NCI-H187 (cell line): Measurements from ENCODE around the gene CCDC57.
"Not testable (repeated sequence)": the region's sequence is repeated elsewhere in the genome, so short reads cannot be mapped to it uniquely, and the experiment has no call there.

ENCODE experiments used
- DNase-seq, 2 experiments: peaks; one replicate each; lab custom pipeline; 2025; lab: John Stamatoyannopoulos, UW

The CCDC57 gene, protein sequence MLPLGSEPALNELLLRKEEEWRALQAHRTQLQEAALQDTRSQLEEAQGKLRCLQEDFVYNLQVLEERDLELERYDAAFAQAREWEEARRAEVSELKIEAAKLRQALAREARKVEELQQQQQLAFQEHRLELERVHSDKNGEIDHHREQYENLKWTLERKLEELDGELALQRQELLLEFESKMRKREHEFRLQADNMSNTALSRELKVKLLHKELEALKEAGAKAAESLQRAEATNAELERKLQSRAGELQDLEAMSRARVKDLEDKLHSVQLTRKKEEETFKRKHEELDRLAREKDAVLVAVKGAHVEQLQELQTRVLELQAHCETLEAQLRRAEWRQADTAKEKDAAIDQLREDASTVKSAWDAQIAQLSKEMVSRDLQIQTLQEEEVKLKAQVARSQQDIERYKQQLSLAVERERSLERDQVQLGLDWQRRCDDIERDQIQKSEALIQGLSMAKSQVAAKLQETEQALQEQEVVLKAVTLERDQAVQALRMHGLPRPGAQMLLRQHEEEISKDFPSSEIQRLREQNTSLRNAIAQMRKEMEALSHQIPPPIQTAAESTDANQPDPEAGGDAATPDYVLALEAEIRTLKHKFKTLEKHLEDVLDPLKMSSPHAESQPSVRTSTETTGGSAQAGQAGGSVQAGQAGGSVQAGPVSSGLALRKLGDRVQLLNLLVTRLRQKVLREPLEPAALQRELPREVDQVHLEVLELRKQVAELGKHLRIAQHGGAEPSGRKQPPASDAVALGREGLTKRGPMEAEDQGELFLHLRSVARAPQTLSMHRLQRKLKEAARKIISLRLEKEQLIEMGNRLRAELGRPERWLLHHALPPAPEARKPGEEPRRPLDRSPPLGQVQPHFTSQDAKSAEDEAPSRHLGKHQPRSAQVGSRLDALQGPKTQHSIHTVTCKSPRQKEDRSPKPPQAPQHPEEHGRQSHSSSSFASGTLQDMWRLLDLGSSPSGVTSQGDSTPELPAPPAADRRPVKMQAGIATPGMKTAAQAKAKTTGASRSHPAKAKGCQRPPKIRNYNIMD

DNA sequence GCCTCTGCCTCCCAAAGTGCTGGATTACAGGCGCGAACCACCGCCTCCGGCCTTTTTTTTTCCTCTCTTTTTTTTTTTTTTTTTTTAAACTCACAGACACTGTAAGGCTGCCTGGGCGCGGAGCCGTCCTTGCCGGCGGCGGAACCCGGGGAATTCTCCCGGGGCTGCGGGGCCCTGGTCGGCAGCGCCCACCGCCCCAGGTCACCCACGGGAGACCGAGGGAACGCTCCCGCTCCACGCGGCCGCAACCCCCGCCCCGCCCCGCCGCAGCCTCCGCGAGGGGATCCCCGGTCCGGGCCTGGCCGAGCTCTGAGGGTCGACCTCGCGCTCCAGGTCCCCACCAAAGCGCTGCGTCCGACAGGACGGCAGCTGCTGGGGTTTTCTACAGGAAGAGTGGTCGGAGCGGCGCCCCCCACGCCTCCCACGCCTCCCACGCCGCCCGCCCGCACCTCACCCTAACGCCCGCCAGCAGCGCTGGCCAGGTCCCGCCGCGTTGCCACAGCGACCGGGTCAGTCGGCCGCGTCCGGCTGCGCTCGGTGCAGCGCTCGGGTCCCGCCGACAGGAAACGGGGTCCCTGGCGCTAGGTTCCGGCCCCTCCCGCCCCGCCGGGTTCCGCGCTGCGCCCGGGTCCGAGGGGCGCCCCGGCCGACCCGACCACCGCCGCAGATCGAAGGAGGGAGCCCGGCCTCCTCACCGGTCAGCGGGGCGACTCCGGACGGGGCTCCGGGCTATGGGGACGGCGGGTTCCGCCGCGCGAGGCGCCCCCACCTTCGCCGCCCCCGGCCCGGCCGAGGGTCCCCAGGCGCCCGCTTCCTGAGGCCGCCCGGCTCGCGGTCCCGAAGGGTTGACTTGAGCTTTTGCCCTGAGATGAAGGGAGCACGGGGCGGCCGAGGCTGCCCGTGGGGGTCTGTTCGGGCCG, at the start of gene CCDC57:
TSS of gene CCDC57 (minus strand) at position 512 of the 920 bp plus-strand sequence. CDS start 10,898 bp downstream, outside the sequence.
- peak in 1 of 2 experiments; percentile 13 for DNase-seq

DNA sequence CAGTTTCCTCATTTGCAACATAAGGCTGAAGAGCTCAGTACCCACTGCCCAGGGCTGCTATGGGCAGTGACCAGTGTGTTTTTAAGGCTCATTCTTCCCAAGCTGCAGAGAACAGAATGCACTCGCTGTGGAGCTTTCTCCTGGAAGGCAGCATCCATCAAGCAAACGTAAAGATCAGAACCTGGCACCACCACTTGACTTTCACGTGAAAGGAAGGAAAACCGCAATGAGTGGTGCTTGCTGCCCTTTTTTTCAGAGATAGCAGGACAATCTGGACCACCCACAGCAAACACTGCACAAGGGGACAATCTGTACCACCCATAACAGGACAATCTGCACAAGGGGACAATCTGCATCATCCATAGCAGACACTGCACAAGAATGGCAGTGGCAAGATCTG, 49.7 kb upstream of the CCDC57 start:
- no peak for DNase-seq

DNA sequence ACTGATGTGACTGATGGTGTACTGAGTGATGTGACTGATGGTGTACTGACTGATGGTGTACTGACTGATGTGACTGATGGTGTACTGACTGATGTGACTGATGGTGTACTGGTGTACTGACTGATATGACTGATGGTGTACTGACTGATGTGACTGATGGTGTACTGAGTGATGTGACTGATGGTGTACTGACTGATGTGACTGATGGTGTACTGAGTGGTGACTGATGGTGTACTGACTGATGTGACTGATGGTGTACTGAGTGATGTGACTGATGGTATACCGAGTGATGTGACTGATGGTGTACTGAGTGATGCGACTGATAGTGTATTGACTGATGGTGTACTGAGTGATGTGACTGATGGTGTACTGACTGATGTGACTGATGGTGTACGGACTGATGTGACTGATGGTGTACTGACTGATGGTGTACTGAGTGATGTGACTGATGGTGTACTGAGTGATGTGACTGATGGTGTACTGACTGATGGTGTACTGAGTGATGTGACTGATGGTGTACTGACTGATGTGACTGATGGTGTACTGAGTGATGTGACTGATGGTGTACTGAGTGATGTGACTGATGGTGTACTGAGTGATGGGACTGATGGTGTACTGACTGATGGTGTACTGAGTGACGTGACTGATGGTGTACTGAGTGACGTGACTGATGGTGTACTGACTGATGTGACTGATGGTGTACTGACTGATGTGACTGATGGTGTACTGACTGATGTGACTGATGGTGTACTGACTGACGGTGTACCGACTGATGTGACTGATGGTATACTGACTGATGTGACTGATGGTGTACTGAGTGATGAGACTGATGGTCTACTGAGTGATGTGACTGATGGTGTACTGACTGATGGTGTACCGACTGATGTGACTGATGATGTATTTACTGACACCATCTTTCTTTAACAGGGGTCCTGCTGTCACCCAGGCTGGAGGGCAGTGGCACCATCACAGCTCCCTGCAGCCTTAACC, 47.6 kb upstream of the CCDC57 start:
- DNase-seq = not testable (repeated sequence)

DNA sequence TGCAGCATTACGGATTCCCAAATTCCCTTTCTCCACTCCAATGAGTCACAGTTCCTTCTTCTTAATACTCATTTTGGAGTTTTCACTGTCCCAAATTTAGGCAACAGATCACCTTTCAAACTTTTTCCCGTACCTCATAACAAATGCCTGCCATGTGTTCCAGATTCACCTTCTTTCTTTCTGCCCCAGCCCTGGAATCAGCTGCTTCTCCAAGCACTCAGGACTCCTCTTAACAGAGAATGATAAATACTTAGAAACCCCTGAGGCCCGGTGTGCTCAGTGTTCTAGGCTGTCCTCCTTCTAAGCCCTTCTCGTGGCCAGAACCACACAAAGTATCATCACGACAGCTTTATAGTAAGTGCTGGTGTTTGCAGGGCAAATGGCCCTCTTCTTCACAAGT, 45.9 kb upstream of the CCDC57 start:
- DNase-seq = no peak

DNA sequence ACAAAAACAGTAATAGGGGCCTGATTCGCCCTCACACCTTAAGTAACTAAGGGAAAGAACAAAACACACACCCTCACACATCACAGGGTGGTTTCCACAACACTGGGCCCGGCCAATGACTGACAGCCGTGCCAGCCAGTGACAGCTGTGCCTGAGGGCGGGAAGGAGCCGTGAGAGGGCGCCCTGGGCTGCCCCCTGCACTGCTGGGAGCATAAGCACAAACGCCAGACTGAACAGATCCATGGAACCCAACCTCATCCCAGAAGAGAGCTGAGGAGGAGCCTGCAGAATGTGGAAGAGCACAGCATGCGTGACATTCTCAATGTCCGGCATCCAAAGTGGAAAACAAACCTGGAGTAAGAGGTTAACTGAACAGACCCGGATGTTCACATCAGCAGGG, 44.8 kb upstream of the CCDC57 start:
- DNase-seq = no peak

DNA sequence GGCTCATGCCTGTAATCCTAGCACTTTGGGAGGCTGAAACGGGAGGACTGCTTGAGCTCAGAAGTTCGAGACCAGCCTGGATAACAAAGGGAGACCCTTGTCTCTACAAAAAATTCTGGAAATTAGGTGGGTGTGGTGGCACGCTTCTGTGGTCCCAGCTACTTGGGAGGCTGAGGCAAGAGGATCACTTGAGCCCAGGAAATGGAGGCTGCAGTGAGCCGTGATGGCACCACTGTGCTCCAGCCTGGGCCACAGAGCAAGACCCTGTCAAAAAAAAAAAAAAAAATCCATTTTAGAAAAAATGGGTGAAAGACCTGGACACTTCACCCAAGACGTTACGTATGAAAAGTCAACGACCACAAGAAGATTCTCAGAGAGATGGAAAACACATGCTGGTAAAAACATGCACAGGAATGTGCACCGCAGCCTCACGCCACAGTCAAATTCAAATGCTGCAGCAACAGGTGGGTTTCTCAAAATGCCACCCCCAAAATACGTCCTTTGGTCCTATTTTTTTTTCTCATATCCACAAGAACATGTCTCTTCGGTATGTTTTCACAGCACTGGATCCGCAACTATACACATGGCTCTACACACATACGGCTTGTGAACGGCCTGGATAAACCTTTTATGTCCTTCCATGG, 43.7 kb upstream of the CCDC57 start:
- no peak for DNase-seq

DNA sequence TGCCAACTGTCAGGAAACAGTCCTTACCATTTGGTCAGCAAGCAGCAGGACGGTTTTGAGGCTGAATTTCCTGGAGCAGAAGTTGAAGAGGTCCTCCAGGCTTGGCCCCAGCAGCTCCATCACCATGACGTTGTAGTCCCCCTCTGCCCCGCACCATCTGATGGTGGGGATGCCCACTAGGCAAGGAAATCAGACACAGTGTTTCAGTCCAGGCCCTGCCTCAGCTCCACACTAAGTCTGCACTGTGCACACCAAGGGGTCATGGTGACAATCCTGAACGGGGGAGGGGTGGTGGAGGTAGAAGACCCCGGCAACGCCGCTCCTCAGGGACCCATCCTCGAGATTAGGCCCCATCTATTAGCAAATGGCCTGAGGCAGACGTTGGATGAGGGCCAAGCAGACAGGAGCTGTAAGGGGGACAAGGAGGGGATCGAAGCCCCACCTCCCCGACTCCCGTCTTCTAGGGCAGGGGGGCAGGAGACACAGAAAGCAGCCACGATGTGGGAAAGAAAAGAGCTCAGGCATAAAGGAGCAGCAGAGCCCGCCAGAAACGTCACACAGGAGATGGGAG, 42.8 kb upstream of the CCDC57 start:
- DNase-seq = no peak

DNA sequence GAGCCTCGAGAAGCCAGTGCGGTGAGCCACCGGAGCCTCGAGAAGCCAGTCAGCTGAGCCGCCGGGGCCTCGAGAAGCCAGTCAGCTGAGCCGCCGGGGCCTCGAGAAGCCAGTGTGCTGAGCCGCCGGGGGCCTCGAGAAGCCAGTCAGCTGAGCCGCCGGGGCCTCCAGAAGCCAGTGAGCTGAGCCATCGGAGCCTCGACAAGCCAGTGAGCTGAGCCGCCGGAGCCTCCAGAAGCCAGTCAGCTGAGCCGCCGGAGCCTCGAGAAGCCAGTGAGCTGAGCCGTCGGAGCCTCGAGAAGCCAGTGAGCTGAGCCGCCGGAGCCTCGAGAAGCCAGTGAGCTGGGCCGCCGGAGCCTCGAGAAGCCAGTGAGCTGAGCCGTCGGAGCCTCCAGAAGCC, 42.1 kb upstream of the CCDC57 start:
- DNase-seq = not testable (repeated sequence)

DNA sequence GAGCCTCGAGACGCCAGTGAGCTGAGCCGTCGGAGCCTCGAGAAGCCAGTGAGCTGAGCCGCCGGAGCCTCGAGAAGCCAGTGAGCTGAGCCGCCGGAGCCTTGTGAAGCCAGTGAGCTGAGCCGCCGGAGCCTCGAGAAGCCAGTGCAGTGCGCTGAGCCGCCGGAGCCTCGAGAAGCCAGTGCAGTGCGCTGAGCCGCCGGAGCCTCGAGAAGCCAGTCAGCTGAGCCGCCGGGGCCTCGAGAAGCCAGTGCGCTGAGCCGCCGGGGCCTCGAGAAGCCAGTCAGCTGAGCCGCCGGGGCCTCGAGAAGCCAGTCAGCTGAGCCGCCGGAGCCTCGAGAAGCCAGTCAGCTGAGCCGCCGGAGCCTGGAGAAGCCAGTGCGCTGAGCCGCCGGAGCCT, 41.5 kb upstream of the CCDC57 start:
- DNase-seq = not testable (repeated sequence)

DNA sequence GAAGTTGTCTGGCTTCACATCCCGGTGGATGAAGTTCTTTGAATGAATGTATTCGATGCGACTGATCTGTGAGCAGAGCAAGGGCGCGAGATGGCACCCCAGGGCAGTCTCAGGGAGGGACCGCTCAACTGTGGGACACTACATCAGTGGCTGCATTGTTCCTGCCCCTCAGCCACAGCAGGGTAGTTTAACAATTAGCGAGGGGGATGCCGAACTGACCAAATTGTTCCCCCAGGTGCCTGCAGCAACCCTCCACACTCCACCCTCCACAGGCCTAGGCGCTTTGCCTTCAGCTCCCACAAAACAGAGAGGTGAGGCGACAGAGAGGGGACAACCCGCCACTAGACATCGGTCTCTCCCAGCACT, 40.5 kb upstream of the CCDC57 start:
- no peak for DNase-seq

DNA sequence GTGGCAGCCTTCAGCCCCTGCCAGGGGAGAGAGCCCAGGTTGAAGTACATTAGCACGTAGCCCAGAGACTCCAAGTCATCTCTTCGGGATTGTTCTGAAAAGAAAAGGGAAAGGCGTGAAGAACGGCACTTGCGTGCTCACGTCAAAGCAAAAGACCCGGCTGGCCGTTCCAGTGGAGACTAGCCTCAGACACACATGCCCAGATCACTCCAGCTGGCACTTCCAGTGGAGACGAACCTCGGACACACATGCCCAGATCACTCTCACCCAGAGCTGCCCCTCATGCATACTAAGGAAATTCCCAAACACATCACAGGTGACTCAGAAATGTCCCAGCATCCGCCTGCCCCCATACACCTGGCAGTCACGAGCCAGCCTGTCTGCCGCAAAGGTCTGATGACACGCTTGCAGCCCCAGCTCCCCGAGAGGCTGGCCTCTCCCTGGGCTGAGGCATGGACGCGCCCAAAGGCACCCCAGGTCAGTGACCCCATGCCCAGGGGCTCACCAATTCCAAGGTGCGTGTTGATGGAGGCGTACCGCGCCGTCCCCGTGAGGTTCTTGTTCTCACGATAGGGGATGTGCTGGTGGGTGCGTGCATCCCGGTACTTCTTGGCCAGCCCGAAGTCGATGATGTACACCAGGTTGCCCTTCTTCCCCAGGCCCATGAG, 40.0 kb upstream of the CCDC57 start:
- no peak for DNase-seq

DNA sequence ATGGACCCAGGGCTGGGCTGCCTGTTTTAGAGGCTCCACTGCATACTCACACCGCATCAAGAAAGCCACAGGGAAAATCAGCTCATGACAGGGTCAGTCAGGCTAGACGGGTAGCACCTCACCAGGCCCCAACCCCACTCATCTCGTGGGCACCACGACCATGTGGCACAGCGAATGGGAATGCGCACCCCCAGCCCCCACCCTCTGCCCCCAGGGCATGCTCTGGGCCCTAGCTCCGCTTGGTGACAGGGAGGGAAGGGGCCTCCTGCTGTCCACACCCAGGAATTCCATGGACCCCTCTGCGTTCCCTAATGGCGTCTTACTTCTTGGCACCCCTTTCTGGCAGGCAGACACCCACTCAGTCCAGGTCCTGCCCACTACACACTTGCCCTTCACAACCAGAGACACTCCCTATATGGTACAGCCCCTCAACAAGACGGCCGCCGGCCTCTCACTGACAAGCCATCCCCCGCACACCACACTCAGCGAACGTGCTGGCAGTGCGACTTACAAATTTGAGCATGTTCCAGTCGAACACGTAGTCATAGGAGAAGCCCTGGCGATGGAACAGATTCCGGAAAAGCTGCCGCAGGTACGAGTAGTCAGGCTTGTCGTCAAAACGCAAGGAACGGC, 38.3 kb upstream of the CCDC57 start:
- DNase-seq = no peak

DNA sequence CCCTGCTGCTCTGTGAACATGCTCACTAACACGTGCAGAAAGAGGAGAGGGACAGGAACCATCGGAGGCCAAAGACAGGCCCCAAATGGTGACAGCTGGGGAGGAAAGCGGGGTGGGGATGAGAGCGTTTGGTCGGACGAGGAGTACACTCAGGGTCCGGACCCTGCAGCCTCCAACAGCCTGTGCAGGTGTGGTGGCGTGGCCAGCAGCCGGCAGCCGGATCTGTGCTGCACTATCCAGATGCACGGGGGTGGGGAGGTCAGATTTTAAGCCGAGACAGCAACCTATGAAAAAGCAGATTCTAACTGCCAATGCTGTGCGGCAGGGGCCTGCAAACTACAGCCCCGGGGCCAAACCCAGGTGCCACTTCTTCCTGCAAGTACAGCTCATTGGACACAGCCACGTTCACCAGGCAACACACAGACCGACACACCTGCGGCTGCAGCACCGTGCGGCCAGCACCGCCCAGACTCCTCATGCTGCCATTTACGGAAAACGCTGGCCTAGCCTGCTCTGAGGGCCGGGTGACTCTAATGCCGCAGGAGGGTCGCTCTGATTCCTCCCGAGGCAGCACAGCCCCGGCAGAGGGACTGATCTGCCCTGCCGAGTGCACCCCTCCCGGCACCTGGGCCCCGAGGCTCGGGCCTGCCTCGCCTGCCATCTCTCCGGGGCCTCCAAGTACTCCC, 37.4 kb upstream of the CCDC57 start:
- DNase-seq = no peak

DNA sequence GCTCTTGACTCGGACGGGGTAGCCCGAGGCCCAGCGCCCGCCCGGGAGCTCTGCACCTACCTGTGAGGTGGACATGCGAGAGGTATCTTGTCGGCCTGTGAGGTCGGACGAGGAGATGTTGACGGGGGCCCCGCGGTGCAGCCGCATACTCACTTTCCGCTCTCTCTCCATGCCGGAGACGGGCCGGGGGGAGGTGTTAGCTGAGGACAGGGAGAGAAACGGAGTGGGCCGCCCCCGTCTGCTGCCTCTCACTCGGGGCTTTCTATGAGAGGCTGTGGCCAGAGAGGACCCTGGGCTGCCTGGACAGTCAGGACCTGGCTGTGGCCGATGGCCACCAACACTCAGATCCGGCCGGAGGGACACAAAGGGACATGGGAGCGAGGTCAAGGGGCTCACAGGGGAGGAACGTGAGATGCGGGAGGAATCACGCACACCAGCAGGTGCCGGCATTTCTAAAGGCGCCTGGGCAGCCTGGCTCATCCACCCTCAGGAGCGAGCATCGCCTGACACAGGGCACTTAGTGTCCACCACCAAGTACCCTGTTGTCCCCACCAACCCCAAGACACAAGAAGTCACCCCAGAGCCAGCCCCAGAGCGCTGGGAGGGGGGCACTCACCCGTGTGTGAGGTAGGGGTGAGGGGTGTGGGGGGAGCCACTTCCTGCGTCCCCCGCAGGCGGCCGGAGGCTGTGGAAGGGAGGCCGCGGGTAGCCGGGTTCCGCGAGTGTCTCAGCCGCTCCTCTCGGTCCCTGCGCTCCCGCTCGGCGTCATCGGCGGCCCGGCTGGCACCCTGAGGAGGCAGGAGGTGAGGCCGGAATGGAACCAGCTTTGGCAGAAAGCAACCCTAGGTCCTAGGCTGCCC, 36.4 kb upstream of the CCDC57 start:
- no peak for DNase-seq

DNA sequence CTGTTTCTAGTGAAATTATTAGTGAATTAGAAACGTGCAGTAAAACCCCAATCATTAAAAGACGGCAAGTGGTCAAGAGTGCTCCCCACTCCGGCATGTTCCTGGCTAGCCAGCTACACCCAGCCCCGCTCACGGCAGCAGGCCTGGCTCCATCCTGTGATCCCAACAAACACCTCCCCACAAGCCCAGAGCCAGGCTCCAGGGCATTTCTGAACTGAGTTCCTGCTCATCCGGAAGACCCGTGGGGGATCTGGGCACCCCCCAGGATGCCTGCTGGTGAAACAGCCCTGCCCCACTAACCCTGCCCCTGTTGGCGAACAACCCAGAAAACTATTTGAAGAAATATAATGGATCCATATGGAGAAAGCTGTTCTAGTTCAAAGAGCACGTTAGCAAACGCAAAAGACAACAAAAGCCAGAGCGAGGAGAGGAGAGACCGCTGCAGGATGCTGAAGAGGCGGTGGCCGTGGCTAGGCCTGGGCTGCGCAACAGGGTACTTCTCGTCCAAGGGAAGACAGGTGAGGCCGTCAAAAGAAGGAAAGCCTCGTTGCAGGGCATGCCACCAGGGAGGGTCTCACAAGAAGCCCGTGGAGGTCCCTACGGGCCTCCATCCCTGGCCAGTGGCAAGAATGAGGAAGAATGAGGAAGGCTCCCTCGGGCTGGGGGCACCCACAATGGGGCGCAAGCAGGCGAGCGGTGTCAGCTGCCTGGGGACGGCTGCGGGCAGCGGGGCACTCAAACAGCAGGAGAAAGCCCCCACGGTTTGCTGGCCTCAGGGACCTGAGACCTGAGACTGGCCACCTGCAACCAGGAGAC, 35.4 kb upstream of the CCDC57 start:
- DNase-seq = no peak

DNA sequence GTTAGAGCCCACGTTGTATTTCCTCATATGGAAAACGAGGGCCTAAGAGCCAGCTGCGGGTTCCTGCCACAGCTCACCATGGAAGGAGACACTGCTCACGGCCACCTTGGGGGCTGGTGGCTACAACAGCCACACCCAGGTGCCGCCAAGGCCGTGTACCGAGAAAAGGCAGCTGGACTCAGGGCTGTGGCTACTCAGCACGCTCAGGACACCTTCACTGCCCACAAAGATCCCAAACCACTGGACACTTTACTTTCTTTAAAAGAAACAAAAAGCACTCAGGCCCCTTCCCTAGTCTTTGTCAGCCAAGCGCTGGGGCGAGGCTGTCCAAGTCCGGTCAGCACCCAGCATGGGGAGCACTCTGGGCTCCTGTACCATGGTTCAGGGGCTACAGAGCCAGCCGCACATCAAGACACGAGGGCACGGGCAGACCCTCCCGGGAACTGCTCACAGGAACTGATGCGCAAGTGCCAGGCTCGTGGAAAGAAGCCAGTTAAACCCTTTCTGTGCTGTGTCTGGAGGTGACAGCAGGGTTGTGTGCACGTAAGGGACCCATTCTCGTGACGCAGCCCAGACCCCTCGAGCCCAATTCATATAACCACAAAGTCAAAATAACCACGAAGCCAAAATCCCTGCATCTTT, 34.7 kb upstream of the CCDC57 start:
- DNase-seq = no peak
